ENCODE data around the gene NT5DC4.
A peak's percentile ranks its signal among the peaks of the same experiment; 100 is the strongest.

NT5DC4 gene

DNA sequence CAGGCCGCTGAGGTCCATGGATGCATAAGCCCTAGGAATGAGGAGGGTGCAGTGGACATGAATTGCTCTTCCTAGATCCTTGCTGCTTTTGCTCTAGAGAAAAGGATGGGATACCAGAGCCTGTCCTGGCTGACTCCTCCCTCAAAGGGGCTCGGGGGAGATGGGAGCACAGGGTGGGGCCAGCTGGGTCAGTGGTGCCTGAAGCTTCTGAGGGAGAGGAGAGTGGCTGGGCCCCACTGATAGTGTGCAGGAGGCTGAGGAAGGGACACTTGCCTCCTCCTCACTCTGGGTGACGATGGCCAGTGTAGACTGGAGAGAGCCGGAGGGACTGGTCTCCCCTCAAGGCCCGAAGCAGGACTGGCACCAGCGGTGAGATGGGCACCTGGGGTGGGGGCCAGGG lies at the start of gene NT5DC4:
Gene NT5DC4 (plus strand): TSS at position 236 of the 400 bp plus-strand sequence. CDS start 60 bp downstream, at position 296.
- no peak for DNase-seq

DNA sequence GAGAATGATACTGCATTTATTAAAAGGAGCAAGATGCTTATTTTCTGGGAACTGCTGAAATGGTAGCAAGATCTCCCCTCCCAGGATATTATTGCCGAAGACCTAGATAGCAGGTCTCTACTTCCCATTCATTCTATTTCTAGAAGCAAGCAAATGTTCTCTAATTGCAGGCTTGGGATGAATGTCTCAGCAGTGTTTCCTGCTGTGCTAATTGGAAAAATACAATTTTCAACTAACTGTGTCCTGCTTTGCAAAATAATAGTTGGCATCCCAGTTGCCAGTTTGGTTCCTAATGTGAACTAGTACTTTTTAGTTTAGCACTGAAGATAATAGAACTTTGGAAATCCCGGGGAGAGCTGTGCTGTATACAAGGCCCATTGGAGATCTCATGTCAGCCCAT lies 49.0 kb upstream of the NT5DC4 start:
- DNase-seq: no peak

DNA sequence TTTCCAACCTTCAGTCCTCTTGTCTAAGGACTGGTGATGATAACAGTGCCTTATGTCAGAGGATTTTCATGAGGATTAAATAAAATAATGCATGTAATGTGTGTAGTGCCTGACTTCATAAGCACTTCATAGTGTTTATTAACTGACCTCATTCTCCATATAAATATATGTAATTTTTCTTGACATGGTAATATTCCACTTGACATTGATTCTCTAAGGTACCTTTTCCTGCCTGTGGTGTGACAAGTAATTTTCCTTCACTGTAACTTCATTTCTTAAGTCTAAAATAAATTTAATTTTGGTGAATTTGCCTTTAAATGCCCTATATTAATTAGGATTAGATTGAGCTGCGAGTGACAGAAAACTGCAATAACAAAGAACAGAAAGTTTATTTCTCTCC lies 47.8 kb upstream of the NT5DC4 start:
- DNase-seq: no peak

DNA sequence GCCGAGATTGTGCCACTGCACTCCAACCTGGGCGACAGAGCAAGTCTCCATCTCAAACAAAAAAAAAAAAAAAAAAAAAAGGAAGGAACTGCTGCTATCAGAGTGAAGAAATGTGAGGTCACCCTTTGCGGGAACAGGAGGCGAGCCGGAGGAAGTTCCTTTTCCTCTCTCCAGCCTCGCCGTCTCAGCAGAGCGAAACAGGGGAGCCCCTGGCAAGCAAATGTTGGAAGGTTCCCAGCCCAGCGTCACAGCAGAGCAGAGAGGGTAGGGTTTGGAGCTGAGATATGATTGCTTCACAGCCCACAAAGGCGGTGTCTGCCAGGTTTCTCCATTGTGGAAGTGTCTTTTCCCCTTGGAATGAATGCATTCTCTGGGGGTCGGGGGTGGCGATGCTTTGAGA lies 46.6 kb upstream of the NT5DC4 start:
- DNase-seq: no peak

DNA sequence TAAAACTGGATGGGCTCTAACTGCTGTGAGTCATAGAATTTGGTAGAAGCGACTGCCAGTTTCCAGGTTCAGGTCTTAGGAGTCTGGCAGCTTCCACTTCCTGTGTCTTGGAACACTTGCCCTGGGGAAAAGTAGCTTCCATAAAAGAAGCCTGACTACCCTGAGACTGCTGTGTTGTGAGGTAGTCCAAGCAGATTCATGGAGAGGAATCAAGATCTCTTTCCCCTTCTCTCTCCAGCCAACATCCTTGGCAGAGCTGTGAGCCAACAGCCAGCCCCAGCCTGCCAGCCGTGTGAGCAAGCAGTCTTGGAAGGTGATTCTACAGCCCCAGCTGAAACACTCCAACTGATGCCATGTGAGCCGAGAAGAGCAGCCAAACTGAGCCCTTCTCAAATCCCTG lies 41.3 kb upstream of the NT5DC4 start:
- no peak for DNase-seq

DNA sequence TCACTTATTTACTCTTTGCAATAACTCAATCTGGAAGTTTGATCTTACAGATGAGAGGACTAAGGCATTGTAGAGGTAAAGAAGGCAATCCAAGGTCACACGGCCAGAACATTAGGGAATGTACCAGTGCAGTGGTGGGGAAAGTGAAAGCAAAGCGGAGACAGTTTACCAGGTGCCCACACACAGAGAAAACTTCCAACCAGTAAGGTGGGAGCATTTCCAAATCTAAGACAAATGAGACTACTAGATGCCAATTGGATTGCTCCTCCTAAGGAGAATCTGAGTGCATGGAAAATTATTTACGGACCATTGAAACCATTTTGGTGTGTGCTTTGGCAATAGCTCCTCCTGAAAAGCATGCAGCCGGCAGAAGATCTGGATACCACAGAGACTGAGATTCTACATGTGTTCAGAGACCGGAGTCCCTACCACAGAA lies 40.1 kb upstream of the NT5DC4 start:
- DNase-seq: no peak

DNA sequence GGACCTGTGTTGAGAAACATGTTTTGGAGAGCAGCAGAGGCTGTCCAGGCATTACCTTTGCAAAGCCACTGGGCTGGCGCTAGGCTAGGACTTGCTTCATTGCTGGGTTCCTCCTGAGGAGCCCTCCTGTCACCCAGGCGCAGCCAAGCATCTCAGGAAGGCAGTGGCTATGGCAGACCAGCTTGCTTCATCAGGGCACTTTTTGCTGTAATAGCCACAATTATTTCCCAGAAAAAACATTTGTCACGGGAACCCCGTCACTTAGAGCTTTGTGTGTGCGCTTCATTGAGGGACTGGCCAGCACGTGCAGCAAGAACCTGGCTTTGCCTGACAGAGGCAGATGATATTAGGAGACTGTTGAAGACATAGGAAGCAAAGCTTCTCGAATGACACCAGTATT lies 38.7 kb upstream of the NT5DC4 start:
- DNase-seq: no peak

DNA sequence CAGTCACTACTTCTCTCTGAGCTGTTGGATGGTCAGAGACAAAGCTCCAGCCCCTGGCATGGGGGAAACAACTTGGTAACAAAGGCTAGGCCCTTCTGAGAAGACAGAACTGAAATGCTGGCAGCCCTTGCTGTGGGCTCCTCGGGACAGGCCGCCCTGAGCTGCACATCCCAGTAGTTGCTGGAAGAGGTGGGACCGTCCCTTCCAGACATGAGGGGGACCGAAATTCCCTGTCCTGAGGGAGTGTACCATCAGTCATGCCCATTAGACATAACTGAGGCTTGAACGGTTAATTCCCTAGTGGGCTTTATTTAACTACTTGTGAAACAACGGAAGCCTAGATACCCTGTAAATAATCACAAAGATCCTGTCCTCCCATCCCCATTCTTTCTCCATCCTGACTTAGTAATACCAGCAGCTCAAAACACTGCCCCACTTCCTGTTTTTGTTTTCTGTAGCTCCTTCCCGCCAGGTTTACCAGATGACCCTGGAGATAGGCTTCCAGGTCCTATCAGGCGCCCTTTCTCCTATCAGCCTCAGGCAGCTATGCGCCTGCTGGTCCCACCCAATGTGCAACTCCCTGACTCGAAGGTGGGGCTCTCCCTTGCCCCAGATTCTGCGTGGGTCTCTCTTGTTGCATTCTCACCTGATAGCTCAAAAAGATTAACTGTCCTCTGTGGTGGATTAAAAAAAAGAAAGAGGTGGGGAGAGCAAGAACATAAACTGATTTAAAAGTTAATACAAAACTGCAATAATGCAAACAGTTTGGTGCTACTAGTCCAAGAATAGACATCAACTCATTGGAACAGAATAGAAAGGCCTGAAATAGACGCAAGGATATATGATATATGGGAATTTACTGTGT lies 37.0 kb upstream of the NT5DC4 start:
- DNase-seq: no peak

DNA sequence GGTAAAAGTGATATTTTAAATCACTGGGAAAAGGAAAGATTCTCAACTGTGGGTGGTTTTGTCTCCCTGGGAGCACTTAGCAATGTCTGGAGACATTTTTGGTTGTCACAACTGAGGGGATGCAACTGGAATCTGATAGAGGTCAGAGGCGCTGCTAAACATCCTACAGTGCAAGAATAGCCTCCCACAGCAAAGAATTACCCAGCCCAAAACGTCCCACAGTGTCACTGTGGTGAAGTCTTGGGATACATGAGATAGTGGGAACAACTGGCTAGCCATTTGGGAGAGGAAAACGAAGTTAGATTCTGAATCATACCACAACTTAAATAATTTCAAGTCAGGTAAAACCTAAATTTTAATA lies 36.4 kb upstream of the NT5DC4 start:
- no peak for DNase-seq

DNA sequence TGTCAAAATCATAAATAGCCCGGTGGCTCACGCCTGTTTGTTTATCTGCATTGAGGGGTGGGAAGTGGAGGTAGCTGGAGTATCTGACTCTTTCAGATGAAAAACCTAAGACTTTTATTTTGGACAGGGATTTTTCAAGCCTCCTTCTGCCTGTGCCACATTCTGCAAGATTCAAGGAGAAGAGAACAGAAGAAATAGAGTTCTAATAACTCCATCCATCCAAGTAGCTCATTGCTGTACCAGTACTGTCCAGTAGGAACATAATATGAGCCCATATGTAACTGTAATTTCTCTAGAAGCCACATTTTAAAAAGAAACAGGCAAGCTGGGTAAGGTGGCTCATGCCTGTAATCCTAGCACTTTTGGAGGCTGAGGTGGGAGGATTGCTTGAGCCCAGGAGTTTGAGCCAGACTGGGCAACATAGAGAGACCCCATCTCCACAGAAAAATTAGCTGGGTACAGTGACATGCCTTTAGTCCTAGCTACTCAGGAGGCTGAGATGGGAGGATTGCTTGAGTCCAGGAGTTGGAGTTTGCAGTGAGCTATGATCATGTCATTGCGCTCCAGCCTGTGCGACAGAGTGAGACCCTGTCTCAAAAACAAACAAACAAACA lies 35.4 kb upstream of the NT5DC4 start:
- no peak for DNase-seq

DNA sequence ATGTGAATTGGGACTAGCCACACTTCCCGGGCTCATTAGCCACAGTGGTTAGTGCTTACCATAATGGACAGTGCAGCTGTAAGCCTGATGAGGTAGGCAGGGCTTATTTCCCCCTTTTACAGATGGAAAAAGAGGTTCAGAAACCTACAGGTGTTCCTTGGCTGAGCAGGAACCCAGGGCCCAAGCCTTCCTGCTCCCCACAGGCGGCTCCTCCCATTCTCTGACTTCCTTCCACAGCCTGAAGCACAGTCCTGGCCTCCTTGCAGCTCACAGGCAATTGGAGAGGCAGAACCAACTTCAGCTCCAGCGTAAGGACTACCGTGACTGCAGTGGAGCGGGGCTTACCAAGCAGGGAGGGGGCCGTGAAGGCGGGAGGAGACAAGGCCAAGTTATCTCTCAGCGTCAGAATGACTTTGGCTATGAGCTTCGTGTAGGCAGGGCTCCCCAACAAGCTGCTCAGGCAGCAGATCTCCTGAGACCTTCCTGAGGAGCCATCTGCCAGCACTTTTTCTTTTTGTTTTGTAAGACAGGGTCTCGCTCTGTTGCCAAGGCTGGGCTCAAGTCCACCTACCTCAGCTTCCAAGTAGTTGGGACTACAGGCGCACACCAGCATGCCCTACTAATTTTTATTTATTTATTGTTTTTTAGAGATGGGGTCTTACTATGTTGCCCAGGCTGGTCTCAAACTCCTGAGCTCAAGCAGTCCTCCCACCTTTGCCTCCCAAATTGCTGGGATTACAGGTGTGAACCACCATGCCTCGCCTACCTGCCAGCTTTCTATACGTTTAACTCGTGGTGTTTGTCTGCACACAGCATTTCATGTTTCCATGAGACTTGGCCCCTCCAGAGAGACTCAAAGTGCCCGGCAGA lies 34.2 kb upstream of the NT5DC4 start:
- DNase-seq: no peak

DNA sequence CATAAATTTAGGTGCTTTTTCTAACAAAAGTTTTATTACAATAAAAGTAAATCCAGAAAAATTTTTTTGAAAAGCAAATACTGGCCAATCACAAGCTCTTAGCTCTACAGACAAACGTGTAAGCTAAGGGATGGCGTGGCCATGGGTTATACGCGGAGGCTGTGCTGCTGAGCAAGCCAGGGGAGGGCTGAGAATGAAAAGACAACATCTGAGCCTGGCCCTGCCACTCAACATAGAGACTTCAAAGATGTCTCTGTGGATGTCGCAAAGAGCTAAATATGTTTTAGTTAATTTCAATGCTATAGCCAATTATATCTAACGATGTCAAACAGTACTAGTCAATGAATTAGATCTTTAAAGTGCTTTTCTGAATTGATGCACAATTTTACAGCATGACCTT lies 33.3 kb upstream of the NT5DC4 start:
- DNase-seq: no peak

DNA sequence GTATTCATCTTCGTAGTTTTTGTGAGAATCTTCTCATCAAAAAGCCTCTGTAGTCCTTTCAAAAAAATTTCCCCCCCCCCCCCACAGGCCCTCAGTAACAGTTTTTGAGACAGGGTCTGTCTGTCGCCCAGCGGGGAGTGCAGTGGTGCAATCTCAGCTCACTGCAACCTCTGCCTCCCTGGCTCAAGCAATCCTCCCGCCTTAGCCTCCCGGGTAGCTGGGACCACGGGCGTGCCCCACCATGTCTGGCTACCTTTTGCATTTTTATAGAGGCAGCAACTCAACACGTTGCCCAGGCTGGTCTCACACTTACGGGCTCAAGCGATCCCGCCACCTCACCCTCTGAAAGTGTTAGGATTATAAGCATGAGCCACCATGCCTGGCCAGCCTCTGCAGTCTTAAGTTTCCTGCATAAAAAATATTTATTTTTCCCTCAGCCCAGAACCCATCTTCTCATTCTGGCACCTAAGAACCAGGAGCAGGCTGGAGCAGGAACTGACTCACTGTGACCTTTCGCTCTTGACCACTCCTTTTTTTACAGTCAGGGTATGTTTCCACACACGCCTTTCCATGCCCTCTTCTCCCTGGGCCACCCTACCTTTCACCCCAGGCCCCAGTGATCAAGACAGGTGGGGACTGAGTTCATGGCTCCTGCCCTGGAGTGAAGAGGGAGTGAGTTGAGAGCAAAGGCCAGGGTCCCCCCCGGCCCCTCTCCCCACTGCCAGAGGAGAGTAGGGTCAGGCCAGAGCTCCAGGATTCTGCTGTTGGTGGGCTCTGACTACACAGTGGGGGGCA lies 32.5 kb upstream of the NT5DC4 start:
- no peak for DNase-seq

DNA sequence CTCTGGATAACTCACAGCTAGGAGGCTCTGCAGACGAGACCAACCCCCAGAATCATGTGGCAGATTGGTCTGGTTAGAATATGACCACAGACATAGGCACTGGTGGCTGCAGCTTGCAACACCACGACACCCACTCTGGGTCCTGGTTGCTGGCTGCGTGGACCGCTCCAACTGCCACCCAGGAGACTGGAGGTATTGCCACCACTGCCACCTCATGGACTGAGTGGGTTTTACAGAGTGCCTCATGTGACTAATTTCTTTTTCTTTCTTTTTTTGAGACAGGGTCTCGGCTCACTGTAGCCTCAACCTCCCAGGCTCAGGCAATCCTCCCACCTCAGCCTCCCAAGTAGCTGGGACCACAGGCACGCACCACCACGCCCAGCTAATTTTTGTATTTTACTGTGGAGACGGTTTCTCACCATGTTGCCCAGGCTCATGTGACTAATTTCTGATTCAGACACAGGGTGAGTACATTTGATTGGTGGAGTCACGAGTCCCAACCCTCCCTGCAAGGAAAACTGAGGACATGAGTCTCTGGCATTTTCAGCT lies 29.9 kb upstream of the NT5DC4 start:
- DNase-seq: peak; percentile 45 to 47

DNA sequence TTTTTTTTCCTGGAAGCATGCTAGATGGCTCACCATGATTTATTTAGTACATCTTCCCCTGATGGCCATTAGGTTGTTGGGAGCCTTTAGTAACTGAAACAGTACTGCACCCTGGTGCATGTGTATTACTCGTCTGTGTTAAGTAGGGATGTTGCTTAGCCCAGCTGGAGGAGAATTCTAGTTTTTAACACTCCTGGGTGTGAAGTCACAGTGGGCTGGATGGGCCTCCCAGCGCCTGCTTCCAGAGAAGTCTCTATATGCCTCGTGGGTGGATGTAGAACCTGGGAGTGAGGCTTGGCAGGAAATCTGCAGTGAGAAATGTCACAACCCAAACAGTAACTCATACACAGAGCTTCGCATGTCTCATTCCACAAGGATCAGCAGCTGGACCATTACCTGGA lies 28.9 kb upstream of the NT5DC4 start:
- no peak for DNase-seq

DNA sequence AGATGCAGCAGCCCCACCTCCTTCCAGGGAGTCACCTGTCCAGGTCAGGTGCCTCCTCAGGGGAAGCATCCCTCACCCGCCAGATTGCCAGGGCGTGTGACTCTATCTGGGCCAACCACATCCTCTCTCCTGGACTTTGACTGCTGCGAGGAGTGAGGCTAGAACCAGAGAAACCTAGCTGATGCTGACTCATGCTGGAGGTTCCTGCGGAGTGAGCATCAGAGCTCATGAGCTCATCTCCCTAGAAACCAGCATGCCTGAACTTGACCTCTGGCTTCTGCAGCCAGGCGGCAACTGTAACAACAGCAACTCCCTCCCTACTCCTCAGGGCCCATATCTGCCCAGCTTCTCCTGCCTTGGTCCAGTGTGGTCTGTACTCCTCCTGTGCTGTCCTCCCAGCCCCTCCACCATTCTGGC lies 28.3 kb upstream of the NT5DC4 start:
- peak; percentile 49 to 52 for DNase-seq

DNA sequence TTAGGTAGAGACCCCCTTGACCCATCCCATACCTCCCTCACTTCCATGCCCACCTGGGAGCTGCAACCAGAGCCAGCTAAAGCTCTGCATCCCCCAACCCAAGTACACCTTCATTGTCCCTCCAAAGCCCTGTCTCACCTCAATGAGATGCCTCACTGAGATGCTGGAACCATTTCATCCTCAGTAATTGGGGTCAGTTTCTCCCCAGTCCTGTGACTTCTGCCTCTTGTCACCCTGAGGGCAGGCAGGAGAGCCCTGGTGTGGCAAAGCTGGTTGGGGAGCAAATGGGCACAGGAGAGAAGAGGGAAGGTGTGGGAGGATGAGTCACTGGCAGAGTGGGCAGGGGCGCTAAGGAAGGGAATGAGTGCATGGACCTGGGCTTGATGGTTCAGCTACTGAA lies 27.9 kb upstream of the NT5DC4 start:
- peak; percentile 33 to 38 for DNase-seq

DNA sequence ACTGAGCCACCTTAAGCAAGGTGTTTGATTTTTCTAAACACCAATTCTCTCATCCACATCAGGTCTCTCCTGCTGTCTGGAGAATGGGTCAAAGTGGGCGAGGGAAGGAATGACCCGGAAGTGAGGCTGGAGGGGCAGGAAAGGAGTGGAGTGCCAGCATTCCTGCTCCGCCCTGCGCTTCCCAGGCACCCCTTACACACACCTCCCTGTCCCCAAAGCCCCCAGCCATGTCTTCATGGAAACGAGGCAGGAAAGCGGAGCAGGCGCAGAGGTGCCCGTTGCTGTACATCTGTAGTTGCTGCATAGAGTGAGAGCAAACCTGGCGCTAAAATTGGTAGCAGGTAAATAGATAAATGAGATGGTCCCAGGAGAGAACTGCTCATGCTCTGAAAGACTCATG lies 27.2 kb upstream of the NT5DC4 start:
- DNase-seq: no peak

DNA sequence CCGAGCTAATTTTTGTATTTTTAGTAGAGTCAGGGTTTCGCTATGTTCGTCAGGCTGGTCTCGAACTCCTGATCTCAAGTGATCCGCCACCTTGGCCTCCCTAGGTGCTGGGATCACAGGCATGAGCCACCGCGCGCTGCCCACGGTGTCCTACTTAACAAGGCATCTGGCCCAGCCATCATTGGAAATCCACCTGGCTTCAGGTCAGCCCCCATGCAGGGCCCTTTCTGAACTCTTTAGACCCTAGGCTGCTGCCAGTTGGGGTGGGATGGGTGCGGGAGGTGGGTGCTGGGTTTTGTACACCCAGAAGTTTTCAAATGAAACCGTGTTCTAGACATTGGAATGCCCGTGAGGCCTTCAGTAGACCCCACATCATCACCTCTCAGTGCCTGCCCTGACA lies 26.6 kb upstream of the NT5DC4 start:
- no peak for DNase-seq

DNA sequence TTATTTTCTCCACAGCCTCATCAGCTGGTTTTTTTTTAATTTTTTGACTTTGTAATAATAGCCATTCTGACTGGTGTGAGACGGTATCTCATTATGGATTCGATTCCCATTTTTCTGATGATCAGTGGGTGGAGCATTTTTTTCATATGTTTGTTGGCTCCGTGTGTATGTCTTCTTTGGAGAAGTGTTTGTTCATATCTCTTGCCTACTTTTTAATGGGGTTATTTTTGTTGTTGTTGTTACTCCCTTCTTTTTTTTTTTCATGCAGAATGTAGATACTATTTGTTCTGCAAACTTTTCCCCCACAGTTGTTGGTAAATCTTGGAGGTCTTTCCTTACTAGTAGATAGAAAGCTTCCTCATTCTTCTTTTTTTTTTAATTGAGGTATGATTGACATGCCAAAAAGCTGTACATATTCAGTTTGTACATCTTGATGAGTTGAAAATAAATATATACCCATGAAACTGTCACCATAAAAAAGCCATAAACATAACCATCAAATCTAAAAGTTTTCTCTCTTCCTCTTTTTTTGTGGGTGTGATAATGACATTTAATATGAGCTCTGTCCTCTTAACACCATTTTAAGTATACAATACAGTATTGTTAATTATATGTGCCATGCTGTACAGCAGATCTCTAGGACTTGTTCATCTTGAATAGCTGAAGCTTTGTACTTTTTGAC lies 21.8 kb upstream of the NT5DC4 start:
- no peak for DNase-seq

DNA sequence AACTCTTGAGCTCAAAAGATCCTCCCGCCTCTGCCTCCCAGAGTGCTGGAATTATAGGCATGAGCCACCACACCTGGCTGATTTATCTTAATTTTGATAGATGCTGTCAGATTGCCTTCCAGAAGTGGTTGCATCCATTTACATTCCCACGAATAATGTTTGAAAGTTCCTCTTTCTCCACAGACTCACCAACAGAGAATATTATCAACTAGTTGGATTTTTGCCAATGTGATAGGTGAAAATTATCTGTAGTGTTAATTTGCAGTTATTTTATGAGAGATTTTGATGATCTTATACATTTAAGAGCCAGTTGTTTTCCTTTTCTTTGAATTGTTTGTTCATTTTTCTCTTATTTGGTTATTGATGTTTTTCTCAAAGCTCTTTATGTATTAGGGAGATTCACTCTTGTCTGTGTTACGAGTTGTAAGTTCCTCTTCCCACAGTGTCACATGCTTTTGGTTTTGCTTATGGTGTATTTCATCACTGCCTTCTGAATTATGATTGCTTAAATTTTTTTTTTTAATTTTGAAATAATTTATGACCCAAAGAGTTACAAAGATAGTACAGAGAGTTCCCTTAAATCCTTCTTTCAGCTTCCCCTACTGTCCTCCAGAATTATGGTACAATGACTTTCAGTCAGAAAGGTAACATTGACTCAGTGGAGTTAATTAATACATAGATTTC lies 20.7 kb upstream of the NT5DC4 start:
- no peak for DNase-seq
